Calu3 (cell line): ENCODE measurements around the gene CHMP6. TPM values are rescaled to one million over a fixed set of nuclear protein-coding genes. Genes with fewer than 3 reads are reported as not detected.

Source experiments
- BruUV-seq: library from RNA; stranded (reverse); fragments of 400-500 nt; replicated peaks from 2 replicates; lab custom pipeline; 2021; lab: Mats Ljungman, UMichigan
- CTCF ChIA-PET: fragments of 300-600 bp; sonication (Branson Sonifier 250); formaldehyde crosslinking; loops from one replicate; lab custom pipeline; 2022; ENCODE audit warnings: antibody characterized with exemption; lab: Charles Lee
- DNase-seq: peaks from one replicate; pipeline ENCODE4 v3.0.0; 2022
- H3K27ac Mint-ChIP-seq: one replicate; pipeline ENCODE4 v1.8.0; 2022; ENCODE audit warnings: mixed read lengths; ENCODE audit not compliant: unreplicated experiment
- H3K27me3 Mint-ChIP-seq: one replicate; pipeline ENCODE4 v1.8.0; 2022; ENCODE audit warnings: mixed read lengths; ENCODE audit not compliant: unreplicated experiment
- H3K36me3 Mint-ChIP-seq: one replicate; pipeline ENCODE4 v1.8.0; 2022; ENCODE audit warnings: mild to moderate bottlenecking, moderate library complexity, mixed read lengths; ENCODE audit not compliant: insufficient read depth, unreplicated experiment
- H3K4me1 Mint-ChIP-seq: one replicate; pipeline ENCODE4 v1.8.0; 2022; ENCODE audit warnings: mild to moderate bottlenecking, low read depth, mixed read lengths; ENCODE audit not compliant: unreplicated experiment
- H3K4me3 Mint-ChIP-seq: one replicate; pipeline ENCODE4 v1.8.0; 2022; ENCODE audit warnings: mild to moderate bottlenecking, low read depth, moderate library complexity, mixed read lengths; ENCODE audit not compliant: unreplicated experiment
- H3K9me3 Mint-ChIP-seq: one replicate; pipeline ENCODE4 v1.8.0; 2022; ENCODE audit warnings: low read depth, mixed read lengths; ENCODE audit not compliant: unreplicated experiment
- intact Hi-C: fragments of 100-400 bp; cut with micrococcal nuclease; formaldehyde crosslinking; loops from one replicate; pipeline ENCODE4 v1.10.0; 2022; ENCODE audit not compliant: unreplicated experiment
- total RNA-seq: library from RNA; stranded (reverse); gene quantifications from 2 replicates; pipeline ENCODE4 v1.2.3, GENCODE V29; 2022
- TF ChIP-seq, protein P1 (sequence below): fragments of 200-600 bp; IDR thresholded peaks from one replicate; pipeline ENCODE4 v1.8.0; 2022; ENCODE audit warnings: antibody characterized with exemption; ENCODE audit not compliant: unreplicated experiment

The CHMP6 gene
- total RNA-seq, 1 experiment from 2014 or later, result 27.9 TPM

DNA sequence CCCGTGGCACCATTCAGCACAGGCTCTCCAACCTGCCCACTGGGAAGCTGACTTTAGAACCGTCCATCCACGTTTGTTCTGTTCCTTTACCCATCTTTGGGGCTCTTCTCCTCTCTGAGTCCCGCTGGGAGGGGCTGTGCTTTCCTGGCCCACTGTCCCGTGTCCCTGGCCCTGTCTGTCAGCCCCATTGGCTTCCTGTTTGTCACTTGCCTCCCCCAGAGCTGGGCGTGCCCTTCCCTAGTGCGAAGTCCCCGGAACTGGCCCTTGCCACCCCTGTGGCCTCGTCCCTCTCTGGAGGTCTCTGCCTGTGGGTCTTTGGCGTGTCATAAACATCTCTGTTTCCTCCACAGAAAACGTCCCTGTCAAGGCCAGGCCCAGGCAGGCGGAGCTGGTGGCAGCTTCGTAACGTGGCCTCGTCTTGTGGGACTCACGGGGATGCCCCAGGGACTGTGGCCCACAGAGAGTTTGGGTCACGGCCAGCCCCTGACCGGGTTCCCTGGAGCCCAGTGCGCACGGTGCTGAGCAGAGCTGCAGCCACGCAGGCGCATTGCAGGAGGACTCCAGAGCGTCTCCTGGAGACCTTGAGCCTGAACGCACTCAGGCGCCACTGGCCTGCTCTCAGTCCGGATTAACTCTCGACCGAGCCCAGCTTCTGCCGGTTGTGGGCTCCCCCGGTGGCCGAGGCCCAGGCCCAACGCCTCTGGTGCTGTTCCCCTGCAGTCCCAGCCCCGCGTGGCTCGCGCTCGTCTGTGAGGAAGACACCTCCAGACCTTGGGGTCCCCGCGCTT, 7.3 kb downstream of the CHMP6 start:
- H3K4me3 Mint-ChIP-seq, result no peak overlapping the region
- intact Hi-C loops, result no loop called here
- no peak for DNase-seq
- TF ChIP-seq, protein P1, sequence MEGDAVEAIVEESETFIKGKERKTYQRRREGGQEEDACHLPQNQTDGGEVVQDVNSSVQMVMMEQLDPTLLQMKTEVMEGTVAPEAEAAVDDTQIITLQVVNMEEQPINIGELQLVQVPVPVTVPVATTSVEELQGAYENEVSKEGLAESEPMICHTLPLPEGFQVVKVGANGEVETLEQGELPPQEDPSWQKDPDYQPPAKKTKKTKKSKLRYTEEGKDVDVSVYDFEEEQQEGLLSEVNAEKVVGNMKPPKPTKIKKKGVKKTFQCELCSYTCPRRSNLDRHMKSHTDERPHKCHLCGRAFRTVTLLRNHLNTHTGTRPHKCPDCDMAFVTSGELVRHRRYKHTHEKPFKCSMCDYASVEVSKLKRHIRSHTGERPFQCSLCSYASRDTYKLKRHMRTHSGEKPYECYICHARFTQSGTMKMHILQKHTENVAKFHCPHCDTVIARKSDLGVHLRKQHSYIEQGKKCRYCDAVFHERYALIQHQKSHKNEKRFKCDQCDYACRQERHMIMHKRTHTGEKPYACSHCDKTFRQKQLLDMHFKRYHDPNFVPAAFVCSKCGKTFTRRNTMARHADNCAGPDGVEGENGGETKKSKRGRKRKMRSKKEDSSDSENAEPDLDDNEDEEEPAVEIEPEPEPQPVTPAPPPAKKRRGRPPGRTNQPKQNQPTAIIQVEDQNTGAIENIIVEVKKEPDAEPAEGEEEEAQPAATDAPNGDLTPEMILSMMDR, result no peak
- BruUV-seq, result no TSS peak
- no peak overlapping the region for H3K27ac Mint-ChIP-seq
- no peaks in the 10 kb centered on the region for H3K9me3 Mint-ChIP-seq
- peaks cover 33% of the 10 kb centered on the region for H3K27me3 Mint-ChIP-seq
- peaks cover 16% of the 10 kb centered on the region for H3K4me1 Mint-ChIP-seq
- CTCF ChIA-PET, result no interaction called here
- peaks cover 45% of the 10 kb centered on the region for H3K36me3 Mint-ChIP-seq

DNA sequence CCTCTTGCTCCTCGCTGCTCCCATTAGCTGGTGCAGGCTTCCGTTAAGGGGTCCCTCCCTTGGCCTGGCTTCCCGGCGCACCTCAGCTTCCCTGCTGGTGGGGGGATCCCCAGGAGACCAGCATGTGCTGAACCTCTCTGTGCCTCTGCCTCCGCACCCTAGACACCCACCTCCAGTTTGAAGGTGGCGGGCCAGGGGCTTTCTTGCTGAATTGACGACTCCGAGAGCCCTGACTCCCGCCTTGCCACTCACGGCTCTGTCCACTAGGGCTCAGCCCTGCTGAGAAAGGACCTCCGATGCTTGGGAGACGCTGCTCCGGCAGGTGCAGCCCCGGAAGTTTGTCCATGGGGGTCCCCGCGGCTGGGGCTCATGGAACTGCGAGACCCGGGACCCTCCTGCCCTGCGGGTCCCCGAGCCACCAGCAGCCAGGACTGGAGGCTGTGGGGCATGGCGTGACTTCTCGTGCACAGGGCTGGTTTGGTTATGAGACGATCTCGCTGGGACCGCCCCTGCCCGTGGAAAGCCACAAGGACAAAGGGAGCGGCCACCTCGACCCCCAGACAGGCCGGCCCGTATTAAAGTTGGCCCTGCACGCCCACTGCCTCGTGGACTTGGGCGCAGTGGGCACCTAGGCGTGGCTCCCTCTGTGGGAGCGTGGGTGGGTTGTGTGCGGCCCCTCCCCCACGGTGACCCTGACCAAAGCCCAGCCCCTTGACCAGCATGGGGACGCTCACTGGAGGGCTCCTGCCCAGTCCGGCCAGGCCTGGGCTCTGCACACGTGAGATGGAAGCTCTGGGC, 8.1 kb downstream of the CHMP6 start:
- H3K27ac Mint-ChIP-seq, result no peak overlapping the region
- CTCF ChIA-PET, result no interaction called here
- TF ChIP-seq, protein P1, result no peak
- no peak overlapping the region for H3K4me3 Mint-ChIP-seq
- DNase-seq, result no peak
- no TSS peak for BruUV-seq
- peaks cover 48% of the 10 kb centered on the region for H3K36me3 Mint-ChIP-seq
- peaks cover 41% of the 10 kb centered on the region for H3K27me3 Mint-ChIP-seq
- intact Hi-C loops, result no loop called here
- H3K4me1 Mint-ChIP-seq, result peaks cover 21% of the 10 kb centered on the region
- H3K9me3 Mint-ChIP-seq, result no peaks in the 10 kb centered on the region

- Mint-ChIP-seq H3K36me3 (peaks cover 49% of the 10 kb centered on the region), H3K27ac (no peak overlapping the region), H3K4me3 (no peak overlapping the region), H3K4me1 (peaks cover 22% of the 10 kb centered on the region), H3K9me3 (no peaks in the 10 kb centered on the region), H3K27me3 (peaks cover 46% of the 10 kb centered on the region)
- intact Hi-C loops, result no loop called here
- CTCF ChIA-PET, result interaction anchor here (1.4 kb wide), 1 partner anchor 12 kb away, joined by 5 read pairs; no protein-coding TSS in a partner anchor
- TF ChIP-seq, protein P1, result no peak
- no TSS peak for BruUV-seq
- DNase-seq, result no peak
Observed at GRCh38 chr17:81000334-81000630, 8.6 kb downstream of the CHMP6 start.

GRCh38 chr17:81000631-81001357, 9.2 kb downstream of the CHMP6 start:
- no peak for DNase-seq
- peak overlapping the region; percentile 68 for H3K27ac Mint-ChIP-seq
- TF ChIP-seq, protein P1, result no peak
- H3K4me1 Mint-ChIP-seq, result peaks cover 22% of the 10 kb centered on the region
- H3K9me3 Mint-ChIP-seq, result no peaks in the 10 kb centered on the region
- H3K36me3 Mint-ChIP-seq, result peaks cover 45% of the 10 kb centered on the region
- peaks cover 52% of the 10 kb centered on the region for H3K27me3 Mint-ChIP-seq
- BruUV-seq, result no TSS peak
- CTCF ChIA-PET, result interaction anchor here (1.4 kb wide), 1 partner anchor 11 kb away, joined by 5 read pairs; no protein-coding TSS in a partner anchor
- intact Hi-C loops, result no loop called here
- H3K4me3 Mint-ChIP-seq, result no peak overlapping the region
